Measurements from ENCODE around the gene GPSM1. TPM values are rescaled to one million over a fixed set of nuclear protein-coding genes. Genes with fewer than 3 reads are reported as not detected.

The GPSM1 gene
- total RNA-seq, 1 experiment from 2014 or later = 26.9 TPM

DNA sequence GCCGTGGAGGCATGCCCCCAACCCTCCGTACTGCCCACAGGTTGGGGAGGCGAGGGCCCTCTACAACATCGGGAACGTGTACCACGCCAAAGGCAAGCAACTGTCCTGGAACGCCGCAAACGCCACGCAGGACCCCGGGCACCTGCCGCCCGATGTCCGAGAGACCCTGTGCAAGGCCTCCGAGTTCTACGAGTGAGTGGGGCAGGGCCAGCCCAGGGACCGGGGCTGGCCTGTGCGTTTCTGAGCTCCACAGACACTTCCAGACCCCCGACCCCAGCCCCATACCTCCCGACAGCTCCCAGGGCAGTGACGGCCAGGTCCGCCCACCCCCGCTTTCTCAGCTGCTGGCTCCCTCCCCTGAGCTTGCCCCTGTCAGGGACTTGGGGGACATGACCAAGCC, 9.5 kb downstream of the GPSM1 start:
- intact Hi-C loops (cut with micrococcal nuclease) = no loop called here

DNA sequence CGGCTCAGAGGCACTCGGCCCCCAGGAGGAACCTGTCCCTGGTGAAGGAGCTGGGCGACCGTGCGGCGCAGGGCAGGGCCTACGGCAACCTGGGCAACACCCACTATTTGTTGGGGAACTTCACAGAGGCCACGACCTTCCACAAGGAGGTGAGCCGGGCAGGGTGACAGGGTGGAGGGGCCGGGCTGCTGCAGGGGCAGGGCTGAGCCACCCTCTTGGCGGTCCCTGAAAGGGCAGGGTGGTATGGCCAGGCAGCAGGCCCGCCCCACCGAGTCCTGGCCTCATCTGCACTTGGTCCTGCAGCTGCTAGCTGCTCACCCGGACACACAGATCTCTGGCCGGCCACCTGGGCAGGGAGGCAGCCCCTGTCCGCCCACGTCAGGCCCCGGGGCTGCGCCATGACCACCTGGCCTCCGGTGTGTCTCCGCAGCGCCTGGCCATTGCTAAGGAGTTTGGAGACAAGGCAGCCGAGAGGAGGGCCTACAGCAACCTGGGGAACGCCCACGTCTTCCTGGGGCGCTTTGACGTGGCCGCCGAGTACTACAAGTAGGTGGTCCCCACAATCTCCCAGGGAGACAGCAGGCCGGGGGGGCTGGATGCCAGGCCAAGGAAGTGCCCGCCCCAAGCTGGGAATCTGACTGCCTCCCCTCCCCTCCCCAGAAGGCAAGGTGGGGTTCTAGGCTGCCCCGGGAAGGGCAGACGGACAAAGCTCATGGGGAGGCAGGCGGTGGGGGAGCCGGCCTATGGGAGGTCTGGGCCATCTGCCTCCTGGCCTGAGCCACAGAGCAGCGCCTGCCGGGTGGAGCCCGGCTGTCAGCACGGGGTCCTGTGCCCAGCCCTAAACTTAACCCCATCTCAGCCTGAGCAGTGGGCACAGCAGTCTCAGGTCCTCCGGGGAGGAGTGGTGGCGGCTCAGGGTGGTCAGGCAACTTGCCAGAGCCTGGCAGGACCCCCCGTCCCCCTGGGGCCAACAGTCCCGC, 10.4 kb downstream of the GPSM1 start:
- no peaks in the 10 kb centered on the region for H3K36me3 ChIP-seq (ENCODE audit: low read depth, low read length)
- H4K20me1 ChIP-seq (ENCODE audit: low read length) = no peaks in the 10 kb centered on the region
- ChIA-PET POLR2A (ENCODE audit: unreplicated experiment) (interaction anchor here (0.6 kb wide), 1 partner anchor 8 kb away, joined by 7 read pairs; no protein-coding TSS in a partner anchor), CTCF (no interaction called here)
- H3K4me3 ChIP-seq (ENCODE audit: low read length) = no peak overlapping the region
- intact Hi-C loops (cut with micrococcal nuclease) = loop anchor here (2.0 kb wide), 1 partner anchor 63 kb away; the partner anchor contains the start of gene SNAPC4
- no peak overlapping the region for H3K9ac ChIP-seq (ENCODE audit: low read length)
- ATAC-seq = no peak
- no TSS peak for BruUV-seq (replicated peaks)
- TF ChIP-seq EZH2 (IDR thresholded peaks at IDR 0.05; ENCODE audit: low read length, unreplicated experiment) = no peak
- TF ChIP-seq, protein P1, sequence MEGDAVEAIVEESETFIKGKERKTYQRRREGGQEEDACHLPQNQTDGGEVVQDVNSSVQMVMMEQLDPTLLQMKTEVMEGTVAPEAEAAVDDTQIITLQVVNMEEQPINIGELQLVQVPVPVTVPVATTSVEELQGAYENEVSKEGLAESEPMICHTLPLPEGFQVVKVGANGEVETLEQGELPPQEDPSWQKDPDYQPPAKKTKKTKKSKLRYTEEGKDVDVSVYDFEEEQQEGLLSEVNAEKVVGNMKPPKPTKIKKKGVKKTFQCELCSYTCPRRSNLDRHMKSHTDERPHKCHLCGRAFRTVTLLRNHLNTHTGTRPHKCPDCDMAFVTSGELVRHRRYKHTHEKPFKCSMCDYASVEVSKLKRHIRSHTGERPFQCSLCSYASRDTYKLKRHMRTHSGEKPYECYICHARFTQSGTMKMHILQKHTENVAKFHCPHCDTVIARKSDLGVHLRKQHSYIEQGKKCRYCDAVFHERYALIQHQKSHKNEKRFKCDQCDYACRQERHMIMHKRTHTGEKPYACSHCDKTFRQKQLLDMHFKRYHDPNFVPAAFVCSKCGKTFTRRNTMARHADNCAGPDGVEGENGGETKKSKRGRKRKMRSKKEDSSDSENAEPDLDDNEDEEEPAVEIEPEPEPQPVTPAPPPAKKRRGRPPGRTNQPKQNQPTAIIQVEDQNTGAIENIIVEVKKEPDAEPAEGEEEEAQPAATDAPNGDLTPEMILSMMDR (conservative IDR thresholded peaks at IDR 0.05; ENCODE audit: low read depth, low read length) = no peak
- TF ChIP-seq EZH2phosphoT487 (IDR thresholded peaks at IDR 0.05; ENCODE audit: borderline replicate concordance, low read length) = no peak
- no peak overlapping the region for H3K27ac ChIP-seq (ENCODE audit: low read length)
- H3F3A ChIP-seq (ENCODE audit: low read length, unreplicated experiment) = no peaks in the 10 kb centered on the region
- no peak overlapping the region for H3K4me2 ChIP-seq (ENCODE audit: low read length)
- H3K4me1 ChIP-seq (ENCODE audit: insufficient read depth, low read length) = no peaks in the 10 kb centered on the region
- H2AFZ ChIP-seq (ENCODE audit: low read length) = no peak overlapping the region
- no peaks in the 10 kb centered on the region for H3K9me2 ChIP-seq (replicated peaks; ENCODE audit: low read length)
- H3K79me2 ChIP-seq (ENCODE audit: low read length) = no peaks in the 10 kb centered on the region
- no peaks in the 10 kb centered on the region for H3K9me3 ChIP-seq (ENCODE audit: low read length)
- no peak for DNase-seq
- no peaks in the 10 kb centered on the region for H3K27me3 ChIP-seq (ENCODE audit: low read length)

More for the DNA sequence above, 9.5 kb downstream of the GPSM1 start:
- Histone ChIP-seq H3K4me3 (ENCODE audit: low read length) (no peak overlapping the region), H2AFZ (ENCODE audit: low read length) (no peak overlapping the region), H3K9ac (ENCODE audit: low read length) (no peak overlapping the region), H3K27ac (ENCODE audit: low read length) (no peak overlapping the region), H3K4me1 (ENCODE audit: insufficient read depth, low read length) (no peaks in the 10 kb centered on the region), H3K4me2 (ENCODE audit: low read length) (no peak overlapping the region), H4K20me1 (ENCODE audit: low read length) (no peaks in the 10 kb centered on the region), H3F3A (ENCODE audit: low read length, unreplicated experiment) (no peaks in the 10 kb centered on the region), H3K9me3 (ENCODE audit: low read length) (no peaks in the 10 kb centered on the region), H3K79me2 (ENCODE audit: low read length) (no peaks in the 10 kb centered on the region), H3K9me2 (replicated peaks; ENCODE audit: low read length) (no peaks in the 10 kb centered on the region), H3K27me3 (ENCODE audit: low read length) (no peaks in the 10 kb centered on the region), H3K36me3 (ENCODE audit: low read depth, low read length) (no peaks in the 10 kb centered on the region)
- TF ChIP-seq EZH2phosphoT487 (IDR thresholded peaks at IDR 0.05; ENCODE audit: borderline replicate concordance, low read length) = no peak
- TF ChIP-seq EZH2 (IDR thresholded peaks at IDR 0.05; ENCODE audit: low read length, unreplicated experiment) = no peak
- TF ChIP-seq, protein P1 (conservative IDR thresholded peaks at IDR 0.05; ENCODE audit: low read depth, low read length) = no peak
- ATAC-seq = no peak
- POLR2A ChIA-PET (ENCODE audit: unreplicated experiment) = interaction anchor here (0.6 kb wide), 1 partner anchor 9 kb away, joined by 7 read pairs; no protein-coding TSS in a partner anchor
- DNase-seq = no peak
- BruUV-seq (replicated peaks) = no TSS peak
- CTCF ChIA-PET = no interaction called here

DNA sequence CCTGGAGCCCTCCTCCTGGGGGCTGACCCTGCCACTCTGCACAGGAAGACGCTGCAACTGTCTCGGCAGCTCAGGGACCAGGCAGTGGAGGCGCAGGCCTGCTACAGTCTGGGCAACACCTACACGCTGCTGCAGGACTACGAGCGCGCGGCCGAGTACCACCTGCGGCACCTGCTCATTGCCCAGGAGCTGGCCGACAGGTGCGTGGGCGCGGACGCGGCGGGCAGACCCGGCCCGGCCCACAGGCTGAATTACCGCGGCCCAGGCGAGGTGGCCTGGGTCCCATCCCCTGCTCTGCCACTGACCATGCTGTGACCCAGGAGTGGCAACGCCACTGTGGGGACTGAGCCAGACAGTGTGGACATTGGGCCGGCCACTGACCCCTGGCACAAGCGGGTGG, 11.2 kb downstream of the GPSM1 start:
- no TSS peak for BruUV-seq (replicated peaks)
- intact Hi-C loops (cut with micrococcal nuclease) = loop anchor here (2.0 kb wide), 1 partner anchor 62 kb away; the partner anchor contains the start of gene SNAPC4
- POLR2A ChIA-PET (ENCODE audit: unreplicated experiment) = no interaction called here
- H3K27ac ChIP-seq (ENCODE audit: low read length) = no peak overlapping the region
- ATAC-seq (no peak), DNase-seq (no peak)
- no peaks in the 10 kb centered on the region for H3K9me2 ChIP-seq (replicated peaks; ENCODE audit: low read length)
- CTCF ChIA-PET = no interaction called here
- H3K4me2 ChIP-seq (ENCODE audit: low read length) = no peak overlapping the region
- H3K36me3 ChIP-seq (ENCODE audit: low read depth, low read length) = no peaks in the 10 kb centered on the region
- H3K9me3 ChIP-seq (ENCODE audit: low read length) = no peaks in the 10 kb centered on the region
- no peaks in the 10 kb centered on the region for H4K20me1 ChIP-seq (ENCODE audit: low read length)
- H3K79me2 ChIP-seq (ENCODE audit: low read length) = no peaks in the 10 kb centered on the region
- TF ChIP-seq, protein P1 (conservative IDR thresholded peaks at IDR 0.05; ENCODE audit: low read depth, low read length) = no peak
- TF ChIP-seq EZH2phosphoT487 (IDR thresholded peaks at IDR 0.05; ENCODE audit: borderline replicate concordance, low read length) = no peak
- TF ChIP-seq EZH2 (IDR thresholded peaks at IDR 0.05; ENCODE audit: low read length, unreplicated experiment) = no peak
- H3K4me3 ChIP-seq (ENCODE audit: low read length) = no peak overlapping the region
- no peak overlapping the region for H3K9ac ChIP-seq (ENCODE audit: low read length)
- H3F3A ChIP-seq (ENCODE audit: low read length, unreplicated experiment) = no peaks in the 10 kb centered on the region
- no peaks in the 10 kb centered on the region for H3K27me3 ChIP-seq (ENCODE audit: low read length)
- H2AFZ ChIP-seq (ENCODE audit: low read length) = no peak overlapping the region
- H3K4me1 ChIP-seq (ENCODE audit: insufficient read depth, low read length) = no peaks in the 10 kb centered on the region

Measured in PC-3 (cell line).